ENCODE results near the gene PELI3.

PELI3 gene

DNA sequence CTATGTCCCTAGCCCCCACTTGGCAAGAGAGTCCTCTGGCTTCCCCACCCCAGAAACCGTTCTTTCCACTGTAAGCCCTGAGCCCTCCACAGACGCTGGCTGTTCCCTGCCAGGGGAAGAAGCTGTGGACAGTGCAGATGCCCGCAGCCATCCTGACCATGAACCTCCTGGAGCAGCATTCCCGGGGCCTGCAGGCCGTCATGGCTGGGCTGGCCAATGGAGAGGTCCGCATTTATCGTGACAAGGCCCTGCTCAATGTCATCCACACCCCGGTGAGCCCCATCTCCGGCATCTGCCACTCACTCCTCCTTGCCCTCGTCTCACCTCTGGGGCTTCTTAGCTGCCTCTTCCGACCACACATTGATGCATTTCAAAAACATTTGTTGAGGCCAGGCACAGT, 56.9 kb downstream of the PELI3 start:
- DNase-seq (ENCODE audit: low read depth) = no peak
- H3K4me3 ChIP-seq (ENCODE audit: low read depth, low read length) = no peak overlapping the region
- TF ChIP-seq, protein P1, sequence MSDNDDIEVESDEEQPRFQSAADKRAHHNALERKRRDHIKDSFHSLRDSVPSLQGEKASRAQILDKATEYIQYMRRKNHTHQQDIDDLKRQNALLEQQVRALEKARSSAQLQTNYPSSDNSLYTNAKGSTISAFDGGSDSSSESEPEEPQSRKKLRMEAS (IDR thresholded peaks at IDR 0.05; ENCODE audit: low read depth, low read length) = no peak
- TF ChIP-seq, protein P2, sequence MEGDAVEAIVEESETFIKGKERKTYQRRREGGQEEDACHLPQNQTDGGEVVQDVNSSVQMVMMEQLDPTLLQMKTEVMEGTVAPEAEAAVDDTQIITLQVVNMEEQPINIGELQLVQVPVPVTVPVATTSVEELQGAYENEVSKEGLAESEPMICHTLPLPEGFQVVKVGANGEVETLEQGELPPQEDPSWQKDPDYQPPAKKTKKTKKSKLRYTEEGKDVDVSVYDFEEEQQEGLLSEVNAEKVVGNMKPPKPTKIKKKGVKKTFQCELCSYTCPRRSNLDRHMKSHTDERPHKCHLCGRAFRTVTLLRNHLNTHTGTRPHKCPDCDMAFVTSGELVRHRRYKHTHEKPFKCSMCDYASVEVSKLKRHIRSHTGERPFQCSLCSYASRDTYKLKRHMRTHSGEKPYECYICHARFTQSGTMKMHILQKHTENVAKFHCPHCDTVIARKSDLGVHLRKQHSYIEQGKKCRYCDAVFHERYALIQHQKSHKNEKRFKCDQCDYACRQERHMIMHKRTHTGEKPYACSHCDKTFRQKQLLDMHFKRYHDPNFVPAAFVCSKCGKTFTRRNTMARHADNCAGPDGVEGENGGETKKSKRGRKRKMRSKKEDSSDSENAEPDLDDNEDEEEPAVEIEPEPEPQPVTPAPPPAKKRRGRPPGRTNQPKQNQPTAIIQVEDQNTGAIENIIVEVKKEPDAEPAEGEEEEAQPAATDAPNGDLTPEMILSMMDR (IDR thresholded peaks at IDR 0.05; ENCODE audit: low read depth, low read length) = no peak
- TF ChIP-seq MYC (IDR thresholded peaks at IDR 0.05; ENCODE audit: low read depth, low read length) (no peak), POLR2A (IDR thresholded peaks at IDR 0.05; ENCODE audit: extremely low read depth, insufficient read length) (no peak)

DNA sequence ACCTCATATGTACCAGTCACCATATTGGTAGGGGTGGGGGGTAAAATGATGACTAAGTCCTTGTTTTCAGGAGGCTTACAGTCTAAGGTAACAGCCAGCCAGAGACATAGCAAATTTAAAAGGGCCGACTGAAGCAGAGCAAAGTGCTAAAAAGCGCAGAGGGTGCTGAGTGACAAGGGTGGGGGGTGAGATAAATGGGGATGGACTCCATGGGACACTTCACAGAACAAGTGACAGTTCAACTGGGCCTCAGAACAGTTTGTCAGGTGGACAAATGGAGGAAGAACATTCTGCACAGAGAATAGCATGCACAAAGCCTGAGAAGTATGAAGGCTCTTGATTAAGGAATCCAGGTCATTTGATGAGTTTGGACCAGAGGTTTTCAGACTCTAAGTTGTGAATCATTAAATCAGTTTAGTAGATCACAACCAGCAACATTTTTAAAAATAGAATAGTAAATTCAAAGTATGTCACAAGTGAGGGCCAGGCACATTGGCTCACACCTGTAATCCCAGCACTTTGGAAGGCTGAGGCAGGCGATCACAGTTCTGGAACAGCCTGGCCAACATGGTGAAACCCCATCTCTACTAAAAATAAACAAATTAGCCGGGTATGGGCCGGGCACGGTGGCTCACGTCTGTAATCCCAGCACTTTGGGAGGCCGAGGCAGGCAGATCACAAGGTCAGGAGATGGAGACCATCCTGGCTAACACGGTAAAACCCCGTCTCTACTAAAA, 57.8 kb downstream of the PELI3 start:
- DNase-seq (ENCODE audit: low read depth) = no peak
- TF ChIP-seq POLR2A (IDR thresholded peaks at IDR 0.05; ENCODE audit: extremely low read depth, insufficient read length) (no peak), MYC (IDR thresholded peaks at IDR 0.05; ENCODE audit: low read depth, low read length) (no peak)
- TF ChIP-seq, protein P2 (IDR thresholded peaks at IDR 0.05; ENCODE audit: low read depth, low read length) = no peak
- TF ChIP-seq, protein P1 (IDR thresholded peaks at IDR 0.05; ENCODE audit: low read depth, low read length) = no peak
- H3K4me3 ChIP-seq (ENCODE audit: low read depth, low read length) = no peak overlapping the region

Data from NB4 (cell line).